ENCODE results near the gene DYNC1I1.

The DYNC1I1 gene

GRCh38 chr7:95794917-95795515 is 22.7 kb downstream of the DYNC1I1 start:
- no peak for DNase-seq

- DNase-seq, result no peak
These were observed 24.3 kb downstream of the DYNC1I1 start for GRCh38 chr7:95796617-95797016.

- DNase-seq, result peak; percentile 38 to 63
These were observed 26.1 kb downstream of the DYNC1I1 start for GRCh38 chr7:95798401-95798930.

GRCh38 chr7:95800787-95801186 is 28.4 kb downstream of the DYNC1I1 start:
- DNase-seq, result no peak

GRCh38 chr7:95802270-95802669 is 29.9 kb downstream of the DYNC1I1 start:
- DNase-seq, result no peak

GRCh38 chr7:95804052-95804451 is 31.7 kb downstream of the DYNC1I1 start:
- DNase-seq, result no peak

- no peak for DNase-seq
These were observed 33.6 kb downstream of the DYNC1I1 start for GRCh38 chr7:95805909-95806308.

- no peak for DNase-seq
These were observed 36.0 kb downstream of the DYNC1I1 start for GRCh38 chr7:95808396-95808795.

- DNase-seq, result peak in 1 of 2 experiments; percentile 36
These were observed 39.6 kb downstream of the DYNC1I1 start for GRCh38 chr7:95811846-95812445.

GRCh38 chr7:95814721-95815120 is 42.4 kb downstream of the DYNC1I1 start:
- no peak for DNase-seq

GRCh38 chr7:95817866-95818640 is 45.7 kb downstream of the DYNC1I1 start:
- no peak for DNase-seq

GRCh38 chr7:95820778-95821177 is 48.4 kb downstream of the DYNC1I1 start:
- DNase-seq, result no peak

- no peak for DNase-seq
These were observed 50.4 kb downstream of the DYNC1I1 start for GRCh38 chr7:95822717-95823116.

GRCh38 chr7:95824616-95825015 is 52.3 kb downstream of the DYNC1I1 start:
- no peak for DNase-seq

- no peak for DNase-seq
These were observed 56.8 kb downstream of the DYNC1I1 start for GRCh38 chr7:95828824-95829790.

GRCh38 chr7:95840953-95841950 is 68.9 kb downstream of the DYNC1I1 start:
- no peak for DNase-seq

GRCh38 chr7:95843286-95843685 is 70.9 kb downstream of the DYNC1I1 start:
- no peak for DNase-seq

GRCh38 chr7:95845007-95845406 is 72.7 kb downstream of the DYNC1I1 start:
- no peak for DNase-seq

GRCh38 chr7:95847061-95847460 is 74.7 kb downstream of the DYNC1I1 start:
- DNase-seq, result no peak

- DNase-seq, result no peak
These were observed 87.1 kb downstream of the DYNC1I1 start for GRCh38 chr7:95859429-95859828.

- DNase-seq, result no peak
These were observed 88.7 kb downstream of the DYNC1I1 start for GRCh38 chr7:95861041-95861440.

Measured in NCI-H1930 (cell line).